SK-N-DZ (cell line): ENCODE results near the gene LIN37.
"Not testable (repeated sequence)": the region's sequence is repeated elsewhere in the genome, so short reads cannot be mapped to it uniquely, and the experiment has no call there.

Experiments
- DNase-seq: peaks from one replicate; pipeline ENCODE4 v3.0.0-alpha.2; 2015; ENCODE audit warnings: low spot score

Gene LIN37

GRCh38 chr19:35752746-35753350 lies 4.5 kb downstream of the LIN37 start:
- DNase-seq = no peak

GRCh38 chr19:35753634-35754369 lies 5.4 kb downstream of the LIN37 start:
- DNase-seq = no peak

GRCh38 chr19:35754370-35755130 lies 6.2 kb downstream of the LIN37 start:
- DNase-seq = no peak

- no peak for DNase-seq
Observed at GRCh38 chr19:35755131-35755549, 6.8 kb downstream of the LIN37 start.

- no peak for DNase-seq
Observed at GRCh38 chr19:35755550-35756376, 7.4 kb downstream of the LIN37 start.

GRCh38 chr19:35756377-35757230 lies 8.2 kb downstream of the LIN37 start, which contains the start of gene HSPB6:
Gene HSPB6, minus strand, starts transcription at chr19:35757029. Its CDS starts 21 bp downstream, at chr19:35757008.
- no peak for DNase-seq

- DNase-seq = no peak
Observed at GRCh38 chr19:35757231-35757748, 8.9 kb downstream of the LIN37 start.

GRCh38 chr19:35757749-35758608 lies 9.6 kb downstream of the LIN37 start, which contains the start of gene PROSER3:
Gene PROSER3, plus strand, starts transcription at chr19:35758176. Its CDS starts 40 bp downstream, at chr19:35758216.
- DNase-seq = peak; percentile 99

- no peak for DNase-seq
Observed at GRCh38 chr19:35759697-35760096, 11.3 kb downstream of the LIN37 start.

- DNase-seq = no peak
Observed at GRCh38 chr19:35760711-35761349, 12.5 kb downstream of the LIN37 start.

GRCh38 chr19:35764432-35765315 lies 16.3 kb downstream of the LIN37 start:
- DNase-seq = no peak

- DNase-seq = no peak
Observed at GRCh38 chr19:35766571-35767104, 18.3 kb downstream of the LIN37 start.

GRCh38 chr19:35767288-35768081 lies 19.1 kb downstream of the LIN37 start:
- peak; percentile 51 for DNase-seq

GRCh38 chr19:35768082-35768421 lies 19.7 kb downstream of the LIN37 start:
- DNase-seq = no peak

- not testable (repeated sequence) for DNase-seq
Observed at GRCh38 chr19:35772362-35772761, 24.0 kb downstream of the LIN37 start.

- DNase-seq = no peak
Observed at GRCh38 chr19:35773020-35773806, 24.8 kb downstream of the LIN37 start.
